HCT116 (cell line): Measurements from ENCODE around the gene SLC30A10.

Source experiments
- JUND ChIP-seq: IDR thresholded peaks from 2 replicates; pipeline ENCODE4 v1.6.1; 2012
- RAD21 ChIP-seq: IDR thresholded peaks from 2 replicates; pipeline ENCODE4 v1.6.1; 2012; ENCODE audit warnings: low read depth, mild to moderate bottlenecking
- TF ChIP-seq, protein P1 (sequence below), 3 experiments: fragments of 200-600 bp in 1 of 3; sonication (generic) in 1 of 3; IDR thresholded peaks in 2 of 3; conservative IDR thresholded peaks in 1 of 3; 2 replicates each; pipeline ENCODE4 v1.5.1; 2012 to 2017; ENCODE audit warnings: low read depth in 2 of 3, low read length in 2 of 3, antibody characterized with exemption in 1 of 3, borderline replicate concordance in 1 of 3, control low read depth in 1 of 3, mild to moderate bottlenecking in 1 of 3, mixed read lengths in 1 of 3, mixed run types in 1 of 3, moderate library complexity in 1 of 3; ENCODE audit not compliant: insufficient read depth in 1 of 3
- TF ChIP-seq, protein P2 (sequence below): IDR thresholded peaks from 2 replicates; pipeline ENCODE4 v1.6.1; 2012

DNA sequence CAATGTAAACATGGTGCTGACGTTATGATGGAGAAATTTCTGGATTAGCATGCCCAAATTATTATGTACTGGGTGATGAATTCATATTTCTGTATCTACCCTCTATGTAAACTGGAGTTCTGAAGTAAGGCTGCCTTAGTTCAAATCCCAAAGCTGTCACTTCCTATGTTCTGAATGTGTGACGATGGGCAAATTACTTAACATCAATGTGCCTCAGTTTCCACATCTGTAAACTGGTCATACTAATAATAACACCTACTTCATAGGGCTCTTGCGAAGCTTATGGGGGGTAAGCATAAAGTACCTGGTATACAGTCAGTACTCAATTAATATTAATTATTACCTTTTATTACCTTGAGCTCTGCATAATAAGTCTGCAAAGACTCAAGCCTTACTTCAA lies 45.6 kb downstream of the SLC30A10 start:
- TF ChIP-seq, protein P1, sequence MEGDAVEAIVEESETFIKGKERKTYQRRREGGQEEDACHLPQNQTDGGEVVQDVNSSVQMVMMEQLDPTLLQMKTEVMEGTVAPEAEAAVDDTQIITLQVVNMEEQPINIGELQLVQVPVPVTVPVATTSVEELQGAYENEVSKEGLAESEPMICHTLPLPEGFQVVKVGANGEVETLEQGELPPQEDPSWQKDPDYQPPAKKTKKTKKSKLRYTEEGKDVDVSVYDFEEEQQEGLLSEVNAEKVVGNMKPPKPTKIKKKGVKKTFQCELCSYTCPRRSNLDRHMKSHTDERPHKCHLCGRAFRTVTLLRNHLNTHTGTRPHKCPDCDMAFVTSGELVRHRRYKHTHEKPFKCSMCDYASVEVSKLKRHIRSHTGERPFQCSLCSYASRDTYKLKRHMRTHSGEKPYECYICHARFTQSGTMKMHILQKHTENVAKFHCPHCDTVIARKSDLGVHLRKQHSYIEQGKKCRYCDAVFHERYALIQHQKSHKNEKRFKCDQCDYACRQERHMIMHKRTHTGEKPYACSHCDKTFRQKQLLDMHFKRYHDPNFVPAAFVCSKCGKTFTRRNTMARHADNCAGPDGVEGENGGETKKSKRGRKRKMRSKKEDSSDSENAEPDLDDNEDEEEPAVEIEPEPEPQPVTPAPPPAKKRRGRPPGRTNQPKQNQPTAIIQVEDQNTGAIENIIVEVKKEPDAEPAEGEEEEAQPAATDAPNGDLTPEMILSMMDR (IDR thresholded peaks at IDR 0.05 in 2 of 3, conservative IDR thresholded peaks at IDR 0.05 in 1 of 3; ENCODE audit: borderline replicate concordance in 1 of 3, insufficient read depth in 1 of 3, low read depth in 2 of 3, low read length in 2 of 3) = no peak
- no peak for TF ChIP-seq RAD21
- no peak for TF ChIP-seq JUND
- TF ChIP-seq, protein P2, sequence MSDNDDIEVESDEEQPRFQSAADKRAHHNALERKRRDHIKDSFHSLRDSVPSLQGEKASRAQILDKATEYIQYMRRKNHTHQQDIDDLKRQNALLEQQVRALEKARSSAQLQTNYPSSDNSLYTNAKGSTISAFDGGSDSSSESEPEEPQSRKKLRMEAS = no peak
